Uterus (tissue), 4 donors: ENCODE measurements around the gene C12orf43. TPM values are rescaled to one million over a fixed set of nuclear protein-coding genes. Genes with fewer than 3 reads are reported as not detected.

Experiments used
- DNase-seq, 2 donors: peaks; one replicate each; pipeline ENCODE4 v3.0.0-alpha.2; 2019 to 2020
- H3K27ac ChIP-seq, 2 donors: fragments of 200-600 bp; sonication (generic); 1 replicate in 1 of 2; 2 replicates in 1 of 2; pipeline ENCODE4 v1.5.1; 2016 to 2018
- H3K27me3 ChIP-seq, 2 donors: fragments of 200-600 bp; sonication (generic); one replicate each; pipeline ENCODE4 v1.5.1; 2018 to 2019; ENCODE audit warnings: control low read depth in 1 of 2
- H3K36me3 ChIP-seq, 2 donors: fragments of 200-600 bp; sonication (generic); one replicate each; pipeline ENCODE4 v1.5.1; 2019; ENCODE audit warnings: control low read depth in 1 of 2
- H3K4me1 ChIP-seq, 2 donors: fragments of 200-600 bp; sonication (generic); one replicate each; pipeline ENCODE4 v1.5.1; 2018 to 2019; ENCODE audit warnings: control low read depth in 1 of 2
- H3K4me3 ChIP-seq, 2 donors: fragments of 200-600 bp; sonication (generic); 1 replicate in 1 of 2; 2 replicates in 1 of 2; pipeline ENCODE4 v1.5.1; 2018 to 2019; ENCODE audit warnings: mild to moderate bottlenecking in 1 of 2
- H3K9me3 ChIP-seq, 2 donors: fragments of 200-600 bp; sonication (generic); one replicate each; pipeline ENCODE4 v1.5.1; 2019; ENCODE audit warnings: control low read depth in 1 of 2
- POLR2A ChIP-seq, 2 donors: fragments of 450-650 bp; IDR thresholded peaks; one replicate each; pipeline ENCODE4 v1.6.1; 2016; ENCODE audit warnings: antibody characterized with exemption in 2 of 2, mild to moderate bottlenecking in 1 of 2, moderate library complexity in 1 of 2
- intact Hi-C: fragments of 100-400 bp; cut with DNase I; formaldehyde crosslinking; loops from one replicate; pipeline ENCODE4 v1.15.1; 2023; ENCODE audit warnings: low total_unique reads
- total RNA-seq, 4 donors: library from RNA; depleted of rRNA in 3 of 4; stranded (reverse); fragments of >200 nt in 3 of 4; gene quantifications; one replicate each; pipeline versions ENCODE4 v1.1.0 to v1.2.4, GENCODE V29; 2014 to 2023
- TF ChIP-seq, protein P1 (sequence below), 4 experiments: fragments of 200-600 bp in 2 of 4; fragments of 450-650 bp in 2 of 4; sonication (generic) in 2 of 4; IDR thresholded peaks; one replicate each; pipeline ENCODE4 v1.5.1; 2016 to 2019; ENCODE audit warnings: antibody characterized with exemption in 4 of 4, mild to moderate bottlenecking in 2 of 4, moderate library complexity in 1 of 4
- donor health status: DM: yes; HTN: yes; CAD: no.

C12orf43 gene
- total RNA-seq, 4 donors from 2014 or later, result 12.2 to 23.5 (median 19.0) TPM

DNA sequence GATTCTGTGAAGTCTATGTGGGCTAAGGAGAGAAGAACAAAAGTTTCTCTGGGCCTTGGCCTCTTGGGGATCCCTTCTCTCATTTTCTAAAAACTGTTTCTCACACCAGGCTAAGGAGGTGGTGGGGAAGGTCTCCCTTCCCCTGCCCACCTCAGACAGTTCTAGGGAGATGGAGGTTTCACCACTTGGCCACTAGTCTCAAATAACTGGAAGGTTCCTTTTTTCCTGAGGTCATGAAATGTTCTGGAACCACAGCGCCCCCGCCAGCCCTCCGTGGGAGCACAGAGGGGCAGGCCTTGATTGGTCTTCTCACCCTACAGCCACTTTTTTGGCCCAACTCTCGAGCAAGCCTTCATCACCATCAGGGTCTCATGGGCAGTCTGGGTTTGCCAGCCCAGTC is 12.6 kb downstream of the C12orf43 start:
- H3K36me3 ChIP-seq, result no peaks in the 10 kb centered on the region
- no peak for DNase-seq
- TF ChIP-seq, protein P1, sequence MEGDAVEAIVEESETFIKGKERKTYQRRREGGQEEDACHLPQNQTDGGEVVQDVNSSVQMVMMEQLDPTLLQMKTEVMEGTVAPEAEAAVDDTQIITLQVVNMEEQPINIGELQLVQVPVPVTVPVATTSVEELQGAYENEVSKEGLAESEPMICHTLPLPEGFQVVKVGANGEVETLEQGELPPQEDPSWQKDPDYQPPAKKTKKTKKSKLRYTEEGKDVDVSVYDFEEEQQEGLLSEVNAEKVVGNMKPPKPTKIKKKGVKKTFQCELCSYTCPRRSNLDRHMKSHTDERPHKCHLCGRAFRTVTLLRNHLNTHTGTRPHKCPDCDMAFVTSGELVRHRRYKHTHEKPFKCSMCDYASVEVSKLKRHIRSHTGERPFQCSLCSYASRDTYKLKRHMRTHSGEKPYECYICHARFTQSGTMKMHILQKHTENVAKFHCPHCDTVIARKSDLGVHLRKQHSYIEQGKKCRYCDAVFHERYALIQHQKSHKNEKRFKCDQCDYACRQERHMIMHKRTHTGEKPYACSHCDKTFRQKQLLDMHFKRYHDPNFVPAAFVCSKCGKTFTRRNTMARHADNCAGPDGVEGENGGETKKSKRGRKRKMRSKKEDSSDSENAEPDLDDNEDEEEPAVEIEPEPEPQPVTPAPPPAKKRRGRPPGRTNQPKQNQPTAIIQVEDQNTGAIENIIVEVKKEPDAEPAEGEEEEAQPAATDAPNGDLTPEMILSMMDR (IDR thresholded peaks at IDR 0.05), result no peak
- TF ChIP-seq POLR2A (IDR thresholded peaks at IDR 0.05), result no peak
- H3K9me3 ChIP-seq, result no peaks in the 10 kb centered on the region
- intact Hi-C loops, result no loop called here
- no peaks in the 10 kb centered on the region for H3K4me1 ChIP-seq
- H3K27me3 ChIP-seq, result no peaks in the 10 kb centered on the region
- no peak overlapping the region for H3K27ac ChIP-seq
- H3K4me3 ChIP-seq, result no peak overlapping the region

DNA sequence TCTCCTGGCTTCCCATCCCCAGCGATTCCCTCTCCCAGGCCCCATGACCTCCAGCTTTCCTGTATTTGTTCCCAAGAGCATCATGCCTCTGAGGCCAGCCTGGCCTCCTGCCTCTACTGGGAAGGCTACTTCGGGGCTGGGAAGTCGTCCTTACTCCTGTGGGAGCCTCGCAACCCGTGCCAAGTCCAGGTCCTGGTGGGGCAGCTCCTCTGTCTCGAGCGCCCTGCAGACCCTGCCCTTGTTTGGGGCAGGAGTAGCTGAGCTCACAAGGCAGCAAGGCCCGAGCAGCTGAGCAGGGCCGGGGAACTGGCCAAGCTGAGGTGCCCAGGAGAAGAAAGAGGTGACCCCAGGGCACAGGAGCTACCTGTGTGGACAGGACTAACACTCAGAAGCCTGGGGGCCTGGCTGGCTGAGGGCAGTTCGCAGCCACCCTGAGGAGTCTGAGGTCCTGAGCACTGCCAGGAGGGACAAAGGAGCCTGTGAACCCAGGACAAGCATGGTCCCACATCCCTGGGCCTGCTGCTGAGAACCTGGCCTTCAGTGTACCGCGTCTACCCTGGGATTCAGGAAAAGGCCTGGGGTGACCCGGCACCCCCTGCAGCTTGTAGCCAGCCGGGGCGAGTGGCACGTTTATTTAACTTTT is 14.3 kb downstream of the C12orf43 start:
- TF ChIP-seq, protein P1 (IDR thresholded peaks at IDR 0.05), result no peak
- Histone ChIP-seq H3K27ac (no peak overlapping the region), H3K27me3 (no peaks in the 10 kb centered on the region), H3K9me3 (no peaks in the 10 kb centered on the region), H3K4me1 (no peaks in the 10 kb centered on the region), H3K36me3 (no peaks in the 10 kb centered on the region), H3K4me3 (no peak overlapping the region)
- DNase-seq, result no peak
- intact Hi-C loops, result no loop called here

DNA sequence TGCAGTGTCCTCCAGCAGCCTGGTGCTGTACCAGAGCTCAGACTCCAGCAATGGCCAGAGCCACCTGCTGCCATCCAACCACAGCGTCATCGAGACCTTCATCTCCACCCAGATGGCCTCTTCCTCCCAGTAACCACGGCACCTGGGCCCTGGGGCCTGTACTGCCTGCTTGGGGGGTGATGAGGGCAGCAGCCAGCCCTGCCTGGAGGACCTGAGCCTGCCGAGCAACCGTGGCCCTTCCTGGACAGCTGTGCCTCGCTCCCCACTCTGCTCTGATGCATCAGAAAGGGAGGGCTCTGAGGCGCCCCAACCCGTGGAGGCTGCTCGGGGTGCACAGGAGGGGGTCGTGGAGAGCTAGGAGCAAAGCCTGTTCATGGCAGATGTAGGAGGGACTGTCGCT is 15.2 kb downstream of the C12orf43 start:
- no peak for DNase-seq
- Histone ChIP-seq H3K36me3 (no peaks in the 10 kb centered on the region), H3K9me3 (no peaks in the 10 kb centered on the region), H3K27me3 (no peaks in the 10 kb centered on the region), H3K4me1 (no peaks in the 10 kb centered on the region), H3K27ac (no peak overlapping the region), H3K4me3 (no peak overlapping the region)
- intact Hi-C loops, result no loop called here
- no peak for TF ChIP-seq POLR2A (IDR thresholded peaks at IDR 0.05)
- TF ChIP-seq, protein P1 (IDR thresholded peaks at IDR 0.05), result no peak

DNA sequence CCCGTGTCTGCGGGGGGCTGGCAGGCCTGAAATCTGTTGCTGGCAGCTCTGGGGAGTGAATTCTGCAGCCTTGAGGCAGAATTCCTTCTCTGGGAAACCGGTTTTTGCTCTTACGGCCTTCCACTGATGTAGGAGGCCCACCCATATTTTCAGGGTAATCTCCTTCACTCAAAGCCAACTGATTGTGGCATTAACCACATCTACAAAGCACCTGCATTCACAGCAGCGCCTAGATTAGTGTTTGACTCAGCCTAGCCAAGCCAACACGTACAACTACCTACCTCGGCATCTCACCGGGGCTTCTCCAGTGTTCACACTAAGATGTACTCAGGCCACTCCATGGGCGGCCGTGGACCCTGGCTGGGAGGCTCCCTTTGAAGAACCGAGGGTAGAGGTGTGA is 15.8 kb downstream of the C12orf43 start:
- Histone ChIP-seq H3K4me1 (no peaks in the 10 kb centered on the region), H3K27me3 (no peaks in the 10 kb centered on the region), H3K27ac (no peak overlapping the region), H3K9me3 (no peaks in the 10 kb centered on the region), H3K4me3 (no peak overlapping the region), H3K36me3 (no peaks in the 10 kb centered on the region)
- no peak for DNase-seq
- intact Hi-C loops, result no loop called here
- TF ChIP-seq POLR2A (IDR thresholded peaks at IDR 0.05), result no peak
- TF ChIP-seq, protein P1 (IDR thresholded peaks at IDR 0.05), result no peak

DNA sequence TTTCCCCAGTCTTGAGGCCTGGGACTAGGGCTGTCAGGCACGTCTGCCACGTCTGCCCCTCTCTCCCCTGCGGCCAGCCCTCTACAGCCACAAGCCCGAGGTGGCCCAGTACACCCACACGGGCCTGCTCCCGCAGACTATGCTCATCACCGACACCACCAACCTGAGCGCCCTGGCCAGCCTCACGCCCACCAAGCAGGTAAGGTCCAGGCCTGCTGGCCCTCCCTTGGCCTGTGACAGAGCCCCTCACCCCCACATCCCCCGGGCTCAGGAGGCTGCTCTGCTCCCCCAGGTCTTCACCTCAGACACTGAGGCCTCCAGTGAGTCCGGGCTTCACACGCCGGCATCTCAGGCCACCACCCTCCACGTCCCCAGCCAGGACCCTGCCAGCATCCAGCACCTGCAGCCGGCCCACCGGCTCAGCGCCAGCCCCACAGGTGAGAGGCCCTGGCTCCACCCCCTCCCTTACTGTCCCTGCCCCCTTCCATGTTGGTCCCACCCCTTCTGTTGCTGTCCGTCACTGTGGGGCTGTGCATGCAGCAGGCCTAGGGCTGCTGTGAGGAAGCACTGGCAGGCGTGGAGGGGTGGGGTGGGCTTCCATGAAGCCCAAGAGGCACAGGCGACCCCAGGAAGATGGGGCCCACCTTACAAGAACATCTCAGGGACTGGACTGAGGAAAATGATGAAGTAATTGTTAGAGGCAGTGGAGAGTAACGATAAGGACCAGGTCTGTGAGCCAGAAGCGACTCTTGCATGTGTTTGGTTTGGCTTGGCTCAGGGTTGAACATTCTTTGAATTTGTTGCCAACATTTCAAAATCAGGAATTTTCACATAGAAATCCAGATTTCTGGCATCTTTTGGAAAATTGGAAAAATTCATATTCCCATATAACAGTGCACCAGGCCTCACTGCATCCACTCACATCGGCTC is 16.8 kb downstream of the C12orf43 start:
- H3K27me3 ChIP-seq, result no peaks in the 10 kb centered on the region
- no peaks in the 10 kb centered on the region for H3K4me1 ChIP-seq
- intact Hi-C loops, result no loop called here
- no peaks in the 10 kb centered on the region for H3K9me3 ChIP-seq
- no peak overlapping the region for H3K27ac ChIP-seq
- H3K4me3 ChIP-seq, result no peak overlapping the region
- DNase-seq, result no peak
- H3K36me3 ChIP-seq, result no peaks in the 10 kb centered on the region
- TF ChIP-seq POLR2A (IDR thresholded peaks at IDR 0.05), result no peak
- TF ChIP-seq, protein P1 (IDR thresholded peaks at IDR 0.05), result no peak
